GM19455 (cell line): Measurements from ENCODE around the gene ATP5F1D.
"Not testable (repeated sequence)": the region's sequence is repeated elsewhere in the genome, so short reads cannot be mapped to it uniquely, and the experiment has no call there.

ENCODE experiments used
- ATAC-seq: cut with Tn5 transposase; IDR thresholded peaks from one replicate; pipeline ENCODE4 v1.9.1; 2021; ENCODE audit not compliant: unreplicated experiment

ATP5F1D gene

DNA sequence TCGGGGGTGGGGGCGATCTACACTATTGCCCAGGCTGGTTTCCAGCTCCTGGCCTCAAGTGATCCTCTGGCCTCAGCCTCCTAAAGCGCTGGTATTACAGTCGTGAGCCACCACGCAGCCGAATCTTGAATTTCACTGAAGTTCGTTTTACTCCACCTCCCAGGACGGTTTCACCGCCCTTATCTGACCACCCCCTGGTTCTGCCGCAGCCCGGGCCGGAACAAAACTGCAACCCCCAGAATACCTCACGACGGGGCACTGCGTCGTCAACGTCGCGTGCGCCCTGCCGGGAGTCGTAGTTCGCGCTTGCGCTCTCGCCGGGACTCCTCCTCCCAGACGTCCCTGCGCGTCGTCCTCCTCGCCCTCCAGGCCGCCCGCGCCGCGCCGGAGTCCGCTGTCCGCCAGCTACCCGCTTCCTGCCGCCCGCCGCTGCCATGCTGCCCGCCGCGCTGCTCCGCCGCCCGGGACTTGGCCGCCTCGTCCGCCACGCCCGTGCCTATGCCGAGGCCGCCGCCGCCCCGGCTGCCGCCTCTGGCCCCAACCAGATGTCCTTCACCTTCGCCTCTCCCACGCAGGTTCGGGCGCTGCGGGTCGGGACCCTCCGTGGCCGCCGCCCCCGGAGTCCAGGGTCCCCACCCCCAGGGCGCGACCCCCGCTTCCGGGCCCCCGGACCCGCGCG is at the start of gene ATP5F1D:
Gene ATP5F1D, plus strand, starts transcription at position 335 of the 679 bp plus-strand sequence. Its CDS starts 100 bp downstream, at position 435.
- peak; percentile 49 for ATAC-seq

DNA sequence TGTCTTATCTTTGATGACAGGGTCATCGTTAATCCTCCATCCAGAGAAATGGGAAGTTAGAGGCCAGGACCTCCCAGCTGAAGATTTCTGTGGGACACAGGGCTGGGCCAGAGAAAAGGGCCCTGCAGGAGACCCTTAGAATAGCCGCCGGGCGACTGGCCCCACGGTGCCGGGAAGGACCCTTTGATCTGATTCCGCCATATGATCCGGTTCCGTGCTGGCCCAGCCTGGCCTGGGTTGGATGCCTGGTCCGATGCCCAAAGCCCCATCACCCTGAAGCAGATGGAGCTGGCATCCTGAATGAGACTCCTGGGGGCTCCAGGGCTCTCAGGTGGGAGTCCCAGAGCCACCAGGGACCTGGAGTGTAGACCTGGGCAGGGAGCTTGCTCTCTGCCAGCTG is 42.0 kb upstream of the ATP5F1D start:
- no peak for ATAC-seq

DNA sequence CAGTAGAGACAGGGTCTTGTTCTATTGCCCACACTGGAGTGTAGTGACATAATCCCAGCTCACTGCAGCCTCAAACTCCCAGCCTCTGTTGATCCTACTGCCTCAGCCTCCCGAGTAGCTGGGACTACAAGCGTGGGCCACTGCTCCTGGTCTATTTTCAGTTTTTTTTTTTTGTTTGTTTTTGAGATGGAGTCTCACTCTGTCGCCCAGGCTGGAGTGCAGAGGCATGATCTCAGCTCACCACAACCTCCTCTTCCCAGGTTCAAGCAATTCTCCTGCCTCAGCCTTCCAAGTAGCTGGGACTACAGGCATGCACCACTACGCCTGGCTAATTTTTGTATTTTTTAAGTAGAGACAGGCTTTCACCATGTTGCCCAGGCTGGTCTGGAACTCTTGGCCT is 40.9 kb upstream of the ATP5F1D start:
- not testable (repeated sequence) for ATAC-seq

DNA sequence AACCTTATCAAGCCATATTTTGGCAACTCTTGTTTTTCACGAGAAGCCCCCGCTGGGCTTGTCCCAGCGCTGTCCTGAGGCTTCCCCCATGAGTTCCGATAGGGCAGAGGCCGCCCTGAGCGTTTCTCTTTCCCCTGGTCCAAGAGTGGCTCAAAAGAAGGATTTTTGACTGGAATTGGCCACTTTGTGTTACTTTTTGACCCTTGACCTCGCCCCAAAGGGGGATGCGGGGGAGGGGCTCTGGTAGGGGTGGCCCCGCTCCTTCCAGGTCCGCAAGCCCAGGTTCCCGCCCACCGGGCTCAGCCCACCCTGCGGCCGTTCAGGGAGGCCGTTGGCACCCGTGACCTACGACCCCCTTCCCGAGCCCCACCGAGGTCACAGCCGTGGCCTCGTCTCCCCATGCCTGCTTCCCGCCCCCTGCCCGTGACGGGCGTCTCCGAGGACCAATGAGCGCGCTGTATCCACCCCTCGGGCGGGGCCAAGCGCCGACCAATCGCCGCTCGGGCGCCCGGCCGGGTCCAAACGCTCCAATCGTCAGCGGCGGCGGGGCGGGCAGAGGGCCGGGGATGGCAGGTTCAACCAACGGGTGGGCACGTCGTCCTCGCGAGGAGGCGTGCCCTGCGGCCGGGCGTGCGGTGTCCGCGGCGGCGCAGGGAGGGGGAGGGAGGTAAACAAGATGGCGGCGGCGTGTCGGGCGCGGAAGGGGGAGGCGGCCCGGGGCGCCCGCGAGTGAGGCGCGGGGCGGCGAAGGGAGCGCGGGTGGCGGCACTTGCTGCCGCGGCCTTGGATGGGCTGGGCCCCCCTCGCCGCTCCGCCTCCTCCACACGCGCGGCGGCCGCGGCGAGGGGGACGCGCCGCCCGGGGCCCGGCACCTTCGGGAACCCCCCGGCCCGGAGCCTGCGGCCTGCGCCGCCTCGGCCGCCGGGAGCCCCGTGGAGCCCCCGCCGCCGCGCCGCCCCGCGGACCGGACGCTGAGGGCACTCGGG is 36.1 kb upstream of the ATP5F1D start, which contains the start of gene STK11:
Gene STK11, plus strand, starts transcription at position 665 of the 986 bp plus-strand sequence. CDS start 1,136 bp downstream, outside the sequence.
- peak; percentile 80 for ATAC-seq

DNA sequence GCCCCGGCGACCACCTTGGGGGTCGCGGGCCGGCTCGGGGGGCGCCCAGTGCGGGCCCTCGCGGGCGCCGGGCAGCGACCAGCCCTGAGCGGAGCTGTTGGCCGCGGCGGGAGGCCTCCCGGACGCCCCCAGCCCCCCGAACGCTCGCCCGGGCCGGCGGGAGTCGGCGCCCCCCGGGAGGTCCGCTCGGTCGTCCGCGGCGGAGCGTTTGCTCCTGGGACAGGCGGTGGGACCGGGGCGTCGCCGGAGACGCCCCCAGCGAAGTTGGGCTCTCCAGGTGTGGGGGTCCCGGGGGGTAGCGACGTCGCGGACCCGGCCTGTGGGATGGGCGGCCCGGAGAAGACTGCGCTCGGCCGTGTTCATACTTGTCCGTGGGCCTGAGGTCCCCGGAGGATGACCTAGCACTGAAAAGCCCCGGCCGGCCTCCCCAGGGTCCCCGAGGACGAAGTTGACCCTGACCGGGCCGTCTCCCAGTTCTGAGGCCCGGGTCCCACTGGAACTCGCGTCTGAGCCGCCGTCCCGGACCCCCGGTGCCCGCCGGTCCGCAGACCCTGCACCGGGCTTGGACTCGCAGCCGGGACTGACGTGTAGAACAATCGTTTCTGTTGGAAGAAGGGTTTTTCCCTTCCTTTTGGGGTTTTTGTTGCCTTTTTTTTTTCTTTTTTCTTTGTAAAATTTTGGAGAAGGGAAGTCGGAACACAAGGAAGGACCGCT is 35.2 kb upstream of the ATP5F1D start:
- no peak for ATAC-seq

DNA sequence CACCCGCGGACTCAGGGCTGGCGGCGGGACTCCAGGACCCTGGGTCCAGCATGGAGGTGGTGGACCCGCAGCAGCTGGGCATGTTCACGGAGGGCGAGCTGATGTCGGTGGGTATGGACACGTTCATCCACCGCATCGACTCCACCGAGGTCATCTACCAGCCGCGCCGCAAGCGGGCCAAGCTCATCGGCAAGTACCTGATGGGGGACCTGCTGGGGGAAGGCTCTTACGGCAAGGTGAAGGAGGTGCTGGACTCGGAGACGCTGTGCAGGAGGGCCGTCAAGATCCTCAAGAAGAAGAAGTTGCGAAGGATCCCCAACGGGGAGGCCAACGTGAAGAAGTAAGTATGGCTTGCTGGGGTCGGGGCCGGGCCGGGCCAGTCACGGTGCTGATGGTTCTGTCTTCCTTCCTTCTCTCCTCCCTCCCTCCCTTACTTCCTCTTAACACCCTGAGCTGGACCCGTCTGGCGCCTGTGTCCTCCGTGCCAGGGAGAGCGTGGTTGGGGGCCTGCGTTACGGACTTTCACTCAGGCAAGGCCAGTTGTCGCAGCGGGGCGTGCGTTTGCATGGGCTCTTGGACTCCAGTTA is 34.6 kb upstream of the ATP5F1D start:
- ATAC-seq = no peak

DNA sequence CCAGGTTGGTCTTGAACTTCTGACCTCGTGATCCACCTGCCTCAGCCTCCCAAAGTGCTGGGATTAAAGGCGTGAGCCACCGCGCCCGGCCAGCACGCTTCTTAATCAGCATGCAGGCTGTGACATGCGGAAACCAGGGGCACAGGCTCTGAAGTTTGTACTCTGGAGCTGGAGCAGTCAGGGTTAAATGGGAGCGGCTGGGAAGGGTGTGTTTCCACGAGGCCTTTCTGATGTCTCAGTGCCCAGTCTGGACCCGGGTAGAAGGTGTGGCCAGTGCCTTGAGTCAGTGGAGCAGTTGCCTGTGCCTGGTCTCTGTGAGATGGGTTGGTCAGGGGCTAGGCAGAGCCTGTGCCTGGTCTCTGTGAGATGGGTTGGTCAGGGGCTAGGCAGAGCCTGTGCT is 32.7 kb upstream of the ATP5F1D start:
- not testable (repeated sequence) for ATAC-seq

DNA sequence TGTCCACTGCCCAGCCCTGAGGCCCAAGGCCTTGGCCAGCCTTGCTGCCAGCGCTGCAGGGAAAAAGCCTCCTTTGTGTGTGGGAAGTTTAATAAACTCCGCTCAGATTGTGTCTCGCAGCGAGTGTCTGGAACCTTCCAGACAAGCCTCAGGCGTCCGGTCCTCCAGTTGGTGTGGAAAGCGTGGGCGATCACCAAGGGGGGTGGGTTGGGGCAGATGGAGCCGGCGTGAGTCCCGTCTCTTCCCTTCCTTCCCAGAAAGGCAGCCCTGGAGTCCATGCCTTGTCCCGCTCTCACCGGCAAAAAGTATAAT is 31.4 kb upstream of the ATP5F1D start:
- ATAC-seq = no peak

DNA sequence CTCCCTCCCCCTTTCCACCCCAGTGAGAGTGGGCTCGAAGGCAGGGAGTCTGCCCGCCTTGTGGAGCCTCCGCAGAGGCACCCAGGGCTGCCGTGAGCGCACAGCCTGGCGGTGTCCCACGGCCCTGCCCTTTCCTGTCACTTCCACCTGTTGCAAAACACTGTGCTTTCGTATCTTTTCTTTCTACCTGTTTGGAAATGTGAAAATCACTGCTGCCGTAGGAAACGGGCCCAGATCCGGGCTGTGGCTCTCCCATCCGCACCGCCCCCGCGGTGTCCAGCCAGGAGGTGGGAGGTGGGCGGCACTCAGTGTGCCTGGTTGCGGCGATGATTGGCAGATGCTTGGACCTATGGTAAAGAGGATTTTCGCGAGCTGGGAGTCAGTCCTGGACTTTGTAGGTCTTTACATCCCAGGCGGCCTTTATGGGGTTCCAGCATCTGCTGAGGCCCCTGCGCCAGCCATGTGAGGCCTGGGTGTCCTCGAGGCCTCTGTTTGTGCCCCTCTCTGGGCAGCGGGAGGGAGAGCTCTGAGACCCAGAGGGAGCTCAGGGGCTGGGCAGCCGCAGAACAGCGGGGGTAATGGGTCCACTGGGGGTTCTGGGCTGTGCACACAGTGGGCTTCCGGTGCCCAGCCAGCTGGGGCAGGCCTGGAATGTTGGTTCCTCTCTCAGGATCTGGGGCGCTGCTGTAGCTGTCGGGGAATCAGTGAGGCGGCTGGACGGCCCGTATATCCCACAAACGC is 29.9 kb upstream of the ATP5F1D start:
- no peak for ATAC-seq

DNA sequence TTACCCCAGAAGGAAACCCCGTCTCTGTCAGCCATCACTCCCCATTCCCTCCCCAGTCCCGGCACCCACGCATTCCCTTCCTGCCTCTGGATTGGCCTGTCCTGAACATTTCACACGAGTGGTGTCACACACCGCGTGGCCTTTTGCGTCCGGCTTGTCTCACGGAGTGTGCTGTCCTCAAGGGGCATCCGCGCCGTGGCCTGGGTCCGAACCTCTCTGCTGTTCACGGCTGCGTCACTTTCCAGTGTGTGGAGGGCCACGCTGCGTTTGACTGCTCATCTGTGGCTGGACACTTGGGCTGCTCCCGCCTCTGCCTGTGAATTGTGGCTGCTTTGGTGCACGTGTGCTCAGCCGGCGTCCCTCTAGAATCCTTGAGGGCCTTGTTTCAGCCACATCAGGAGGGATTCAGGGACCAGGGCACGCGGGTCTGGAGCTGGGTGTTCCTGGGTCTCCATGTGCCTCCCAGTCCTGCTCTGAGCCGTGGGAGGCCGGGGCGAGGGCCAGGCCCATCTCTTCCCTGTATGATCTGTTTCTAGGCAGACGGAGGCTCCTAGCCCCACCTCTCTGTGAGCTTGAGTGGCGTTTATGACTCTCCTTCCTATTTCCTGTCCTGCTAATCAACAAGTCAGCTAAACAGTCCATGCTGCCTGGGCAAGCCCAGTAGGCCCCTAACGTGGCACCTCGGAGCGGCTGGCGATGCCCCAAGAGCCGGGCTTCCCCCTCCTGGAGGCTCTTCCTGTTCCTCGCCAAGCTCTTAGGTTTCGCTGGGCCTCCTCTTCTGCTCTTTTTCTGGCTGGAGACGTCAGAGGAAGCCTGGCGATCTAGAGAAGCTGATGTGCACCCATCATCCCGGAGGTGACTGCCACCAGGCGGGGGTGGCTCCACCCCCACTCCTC is 27.9 kb upstream of the ATP5F1D start:
- ATAC-seq = no peak

DNA sequence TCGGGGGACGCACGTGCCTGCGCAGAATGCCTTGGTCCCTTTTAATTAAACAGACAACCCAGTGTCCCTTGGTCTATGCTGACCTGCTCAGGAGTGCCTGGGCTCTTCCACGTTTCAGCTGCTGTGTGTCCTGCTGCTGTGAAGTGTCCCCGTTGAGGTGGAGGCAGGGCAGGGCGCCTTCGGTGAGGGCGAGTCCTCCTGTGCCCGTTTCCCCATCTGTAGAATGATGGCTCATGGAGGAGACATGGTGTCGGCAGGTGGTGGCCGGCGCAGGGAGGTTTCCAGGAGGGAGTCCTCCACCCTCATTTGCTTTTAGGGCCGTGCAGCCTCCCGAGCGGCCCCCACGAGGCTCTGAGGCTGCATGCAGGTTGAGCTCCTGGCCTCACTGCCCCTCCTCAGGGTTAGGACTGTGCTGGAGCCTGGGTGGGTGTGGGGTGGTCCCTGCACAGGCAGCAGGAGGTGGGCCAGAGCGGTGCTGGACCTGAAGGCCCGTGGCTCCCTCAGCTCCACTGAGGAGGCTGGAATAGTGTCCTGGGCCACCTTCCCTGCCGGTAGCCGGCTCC is 27.2 kb upstream of the ATP5F1D start:
- no peak for ATAC-seq

DNA sequence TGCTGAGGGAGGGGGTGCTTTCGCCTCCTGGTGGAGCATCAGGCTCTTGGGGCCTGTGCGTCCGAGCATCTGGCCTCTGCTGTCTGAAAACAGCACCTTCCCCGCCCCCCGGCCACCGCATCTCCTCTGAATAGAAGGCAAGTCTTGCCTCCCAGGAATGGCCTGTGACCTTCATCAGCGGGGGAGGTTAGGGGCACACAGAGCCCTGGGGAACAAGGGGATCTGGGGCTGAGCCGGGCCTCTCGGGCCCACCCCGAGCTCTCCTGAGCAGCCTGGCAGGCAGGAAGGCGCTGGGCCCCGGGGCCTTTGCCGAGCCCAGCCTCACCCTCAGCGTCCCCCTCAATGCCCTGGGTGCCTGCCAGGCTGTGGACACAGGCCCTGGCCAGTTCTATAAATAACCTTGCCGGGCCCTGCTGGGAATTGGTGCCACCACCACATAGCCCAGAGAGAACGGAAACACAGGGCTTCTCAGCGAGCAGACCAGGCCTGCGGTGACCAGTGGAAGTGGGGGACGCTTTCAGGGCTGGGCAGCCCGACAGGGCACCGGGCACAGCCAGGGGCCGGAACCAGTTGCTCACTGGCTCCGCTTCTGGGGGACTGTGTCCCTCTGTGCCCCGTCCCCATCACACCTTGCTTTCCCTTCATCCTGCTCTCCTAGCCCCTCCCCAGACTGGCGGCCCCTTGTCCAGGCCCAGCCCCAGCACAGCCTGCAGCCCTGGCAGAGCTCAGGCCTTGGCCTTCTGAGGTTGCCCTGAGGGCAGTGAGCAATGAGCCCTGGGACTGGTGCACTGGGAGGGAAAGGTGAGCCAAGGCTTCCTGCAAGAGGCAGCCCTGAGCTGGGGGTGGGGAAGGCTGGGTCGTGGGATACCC is 26.5 kb upstream of the ATP5F1D start:
- no peak for ATAC-seq

DNA sequence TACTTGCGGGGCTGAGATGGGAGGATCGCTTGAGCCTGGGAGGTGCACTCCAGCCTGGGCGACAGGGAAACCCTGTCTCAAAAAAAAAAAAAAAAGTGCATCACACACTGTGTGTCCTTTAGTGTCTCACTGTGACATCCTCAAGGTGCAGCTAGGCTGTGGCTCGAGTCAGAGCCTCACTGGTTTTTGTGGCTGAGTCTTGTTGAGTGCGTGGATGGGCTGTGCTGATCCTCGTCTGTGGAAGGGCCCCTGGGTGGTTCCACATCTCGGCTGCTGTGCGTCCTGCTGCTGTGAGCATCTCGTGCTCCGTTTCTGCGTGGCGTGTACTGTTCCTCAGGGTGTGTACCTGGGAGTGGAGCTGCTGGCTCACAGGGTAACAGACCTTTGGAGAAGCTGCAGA is 24.8 kb upstream of the ATP5F1D start:
- ATAC-seq = no peak

DNA sequence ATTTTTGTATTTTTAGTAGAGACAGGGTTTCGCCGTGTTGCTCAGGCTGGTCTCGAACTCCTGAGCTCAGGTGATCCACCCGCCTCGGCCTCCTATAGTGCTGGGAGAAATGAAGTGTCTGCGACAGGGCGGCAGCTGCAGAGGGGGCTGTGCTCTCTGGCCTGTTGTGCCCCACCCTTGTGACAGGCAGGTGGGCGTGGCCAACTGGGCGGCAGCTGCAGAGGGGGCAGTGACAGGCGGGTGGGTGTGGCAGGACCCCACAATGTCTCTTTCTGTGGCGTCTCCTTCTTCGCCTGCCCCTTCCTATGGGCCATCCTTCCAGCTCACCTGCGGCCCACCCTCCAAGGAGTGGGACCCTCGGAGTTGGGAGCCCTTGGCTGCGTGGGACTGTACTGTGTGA is 24.2 kb upstream of the ATP5F1D start:
- ATAC-seq = no peak

DNA sequence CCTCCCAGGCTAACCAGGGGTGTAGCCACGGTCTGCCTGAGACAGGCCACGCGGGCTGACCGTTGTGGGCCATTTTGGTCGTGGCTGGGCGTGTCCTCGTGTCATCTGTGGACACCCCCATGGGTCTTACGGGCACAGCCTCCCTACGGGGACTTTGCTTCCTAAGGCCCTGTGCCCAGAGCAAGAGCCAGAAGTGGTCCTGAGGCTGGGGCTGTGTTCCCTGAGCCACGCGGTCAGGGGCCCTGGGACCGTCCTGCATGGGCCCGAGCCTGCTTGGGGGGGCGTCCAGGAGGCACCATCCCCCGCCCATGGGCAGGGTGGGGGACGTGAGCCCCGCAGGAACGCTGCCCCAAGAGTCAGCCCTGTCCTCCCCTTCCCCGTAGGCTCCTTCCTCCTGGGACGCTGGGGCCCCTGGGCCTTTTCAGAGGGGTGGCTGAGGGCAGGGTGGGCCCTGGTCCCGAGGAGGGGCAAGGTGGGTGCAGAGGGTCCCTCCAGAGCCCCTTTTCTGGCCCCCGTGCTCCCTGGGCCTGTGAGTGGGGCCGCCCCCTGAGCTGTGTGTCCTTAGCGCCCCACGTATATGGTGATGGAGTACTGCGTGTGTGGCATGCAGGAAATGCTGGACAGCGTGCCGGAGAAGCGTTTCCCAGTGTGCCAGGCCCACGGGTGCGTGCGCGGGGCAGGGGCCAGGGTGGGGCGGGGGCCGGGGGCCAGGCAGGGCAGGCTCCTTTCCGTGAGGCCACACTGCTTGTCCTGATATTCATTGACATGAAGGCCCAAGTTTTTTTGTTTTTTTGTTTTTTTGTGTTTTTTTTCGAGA is 22.6 kb upstream of the ATP5F1D start:
- no peak for ATAC-seq

DNA sequence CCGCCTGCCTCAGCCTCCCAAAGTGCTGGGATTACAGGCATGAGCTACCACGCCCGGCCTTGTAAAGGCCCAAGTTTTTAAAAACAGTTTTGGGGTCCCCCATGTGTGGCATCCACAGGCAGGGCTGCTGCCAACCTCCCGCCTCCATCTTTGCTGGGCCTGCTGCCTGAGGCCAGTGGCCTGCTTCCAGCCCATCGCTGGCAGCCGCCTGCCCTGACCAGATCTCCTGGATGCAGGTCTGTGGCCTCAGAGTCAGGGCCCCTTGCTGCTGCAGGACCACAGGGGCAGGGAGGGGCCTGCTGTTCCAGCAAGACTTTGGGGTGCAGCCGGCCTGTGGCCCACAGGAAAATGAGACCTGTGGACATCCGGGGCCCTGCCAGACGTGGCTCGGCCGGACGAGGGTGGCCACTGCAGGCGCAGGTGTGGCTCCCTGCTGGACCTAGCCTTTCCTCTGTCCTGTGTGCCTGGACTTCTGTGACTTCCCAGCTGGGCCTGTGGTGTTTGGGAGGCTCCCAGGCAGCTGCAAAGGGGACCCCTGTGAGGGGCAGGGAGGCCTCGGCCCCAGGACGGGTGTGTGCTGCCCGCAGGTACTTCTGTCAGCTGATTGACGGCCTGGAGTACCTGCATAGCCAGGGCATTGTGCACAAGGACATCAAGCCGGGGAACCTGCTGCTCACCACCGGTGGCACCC is 21.6 kb upstream of the ATP5F1D start:
- no peak for ATAC-seq

DNA sequence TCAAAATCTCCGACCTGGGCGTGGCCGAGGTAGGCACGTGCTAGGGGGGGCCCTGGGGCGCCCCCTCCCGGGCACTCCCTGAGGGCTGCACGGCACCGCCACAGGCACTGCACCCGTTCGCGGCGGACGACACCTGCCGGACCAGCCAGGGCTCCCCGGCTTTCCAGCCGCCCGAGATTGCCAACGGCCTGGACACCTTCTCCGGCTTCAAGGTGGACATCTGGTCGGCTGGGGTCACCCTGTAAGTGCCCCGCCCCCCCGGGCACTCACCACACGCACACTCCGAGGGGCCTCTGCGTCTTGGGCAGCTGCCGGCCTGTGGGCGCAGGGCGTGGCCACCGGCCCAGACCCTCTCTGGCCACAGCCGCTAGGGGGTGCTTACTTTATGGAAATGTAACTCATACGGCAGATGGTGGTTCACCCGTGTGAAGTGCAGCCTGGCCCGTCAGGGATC is 21.0 kb upstream of the ATP5F1D start:
- no peak for ATAC-seq
